Measurements from ENCODE around the gene POLR3E. TPM values are rescaled to one million over a fixed set of nuclear protein-coding genes. Genes with fewer than 3 reads are reported as not detected.

POLR3E gene
- total RNA-seq, 4 donors from 2014 or later = 23.2 to 107 (median 46.0) TPM

DNA sequence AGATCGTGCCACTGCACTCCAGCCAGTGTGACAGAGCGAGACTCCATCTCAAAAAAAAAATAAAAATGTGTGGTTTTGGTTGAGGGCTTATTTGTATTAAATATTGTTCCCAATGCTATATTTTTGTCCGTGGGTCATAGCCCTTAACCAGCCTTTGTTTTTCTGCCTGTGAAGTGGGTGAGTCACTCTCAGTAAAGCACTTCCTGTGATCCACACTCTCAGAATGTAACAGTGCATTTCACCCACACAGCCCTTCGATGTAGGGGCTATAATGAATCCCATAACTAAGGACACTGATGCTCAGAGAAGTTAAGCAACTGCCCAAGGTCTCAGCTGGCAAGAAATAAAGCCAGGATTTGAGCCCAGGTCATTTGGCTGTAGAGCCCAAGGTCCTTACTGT lies 34.7 kb upstream of the POLR3E start:
- no peak for TF ChIP-seq POLR2AphosphoS5 (IDR thresholded peaks at IDR 0.05)
- no peak for DNase-seq
- no peak overlapping the region for H3K27ac ChIP-seq
- no peaks in the 10 kb centered on the region for H3K4me1 ChIP-seq
- intact Hi-C loops (cut with DNase I; ENCODE audit: low total_unique reads) (no loop called here), in situ Hi-C loops (cut with MboI; ENCODE audit: low pct_ligation_motif_present in 1 of 4, low pct_unique_long_range_greater_than_20kb in 1 of 4, low sequenced_read_pairs in 3 of 4) (no loop called here)
- no peaks in the 10 kb centered on the region for H3K27me3 ChIP-seq
- WGBS, 2 donors (ENCODE audit: low coverage in 1 of 2) = 48 to 56% methylated on average over 2 to 4 of the region's 4 CpGs
- H3K36me3 ChIP-seq = peaks cover 0 to 62% (median 24%) of the 10 kb centered on the region in 4 donors
- no peak overlapping the region for H3K4me3 ChIP-seq
- H3K9me3 ChIP-seq = no peaks in the 10 kb centered on the region

DNA sequence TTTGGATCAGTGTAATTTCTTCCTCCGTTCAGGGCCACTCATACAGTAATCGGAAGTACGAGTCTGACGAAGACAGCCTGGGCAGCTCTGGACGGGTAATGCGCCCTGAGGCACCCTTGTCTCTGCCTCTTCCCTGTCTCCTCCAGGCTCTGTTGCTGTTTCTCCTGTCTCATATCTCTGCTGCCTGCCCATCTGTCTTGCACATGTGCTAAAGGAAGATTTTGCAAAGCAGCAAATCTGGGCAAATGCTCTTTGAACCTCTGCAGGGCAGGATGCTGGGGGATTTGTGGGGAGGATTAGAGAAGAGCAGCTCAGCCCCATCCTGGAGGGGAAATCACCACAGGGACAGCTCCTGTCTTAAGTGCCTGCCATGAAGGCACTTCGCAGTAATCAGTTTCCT lies 32.4 kb upstream of the POLR3E start:
- H3K4me3 ChIP-seq = no peak overlapping the region
- intact Hi-C loops (cut with DNase I; ENCODE audit: low total_unique reads) = no loop called here
- no peaks in the 10 kb centered on the region for H3K9me3 ChIP-seq
- no peaks in the 10 kb centered on the region for H3K27me3 ChIP-seq
- no peaks in the 10 kb centered on the region for H3K4me1 ChIP-seq
- 83 to 93% methylated on average over 3 to 7 of the region's 7 CpGs for WGBS, 2 donors (ENCODE audit: low coverage in 1 of 2)
- no peak overlapping the region for H3K27ac ChIP-seq
- DNase-seq = no peak
- H3K36me3 ChIP-seq = peaks cover 0 to 62% (median 19%) of the 10 kb centered on the region in 4 donors
- TF ChIP-seq, protein P1, sequence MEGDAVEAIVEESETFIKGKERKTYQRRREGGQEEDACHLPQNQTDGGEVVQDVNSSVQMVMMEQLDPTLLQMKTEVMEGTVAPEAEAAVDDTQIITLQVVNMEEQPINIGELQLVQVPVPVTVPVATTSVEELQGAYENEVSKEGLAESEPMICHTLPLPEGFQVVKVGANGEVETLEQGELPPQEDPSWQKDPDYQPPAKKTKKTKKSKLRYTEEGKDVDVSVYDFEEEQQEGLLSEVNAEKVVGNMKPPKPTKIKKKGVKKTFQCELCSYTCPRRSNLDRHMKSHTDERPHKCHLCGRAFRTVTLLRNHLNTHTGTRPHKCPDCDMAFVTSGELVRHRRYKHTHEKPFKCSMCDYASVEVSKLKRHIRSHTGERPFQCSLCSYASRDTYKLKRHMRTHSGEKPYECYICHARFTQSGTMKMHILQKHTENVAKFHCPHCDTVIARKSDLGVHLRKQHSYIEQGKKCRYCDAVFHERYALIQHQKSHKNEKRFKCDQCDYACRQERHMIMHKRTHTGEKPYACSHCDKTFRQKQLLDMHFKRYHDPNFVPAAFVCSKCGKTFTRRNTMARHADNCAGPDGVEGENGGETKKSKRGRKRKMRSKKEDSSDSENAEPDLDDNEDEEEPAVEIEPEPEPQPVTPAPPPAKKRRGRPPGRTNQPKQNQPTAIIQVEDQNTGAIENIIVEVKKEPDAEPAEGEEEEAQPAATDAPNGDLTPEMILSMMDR (IDR thresholded peaks at IDR 0.05) = no peak
- TF ChIP-seq POLR2AphosphoS5 (IDR thresholded peaks at IDR 0.05) (no peak), POLR2A (IDR thresholded peaks at IDR 0.05) (no peak), EP300 (IDR thresholded peaks at IDR 0.05; ENCODE audit: low read depth) (no peak)
- in situ Hi-C loops (cut with MboI; ENCODE audit: low pct_ligation_motif_present in 1 of 4, low pct_unique_long_range_greater_than_20kb in 1 of 4, low sequenced_read_pairs in 3 of 4) = no loop called here

DNA sequence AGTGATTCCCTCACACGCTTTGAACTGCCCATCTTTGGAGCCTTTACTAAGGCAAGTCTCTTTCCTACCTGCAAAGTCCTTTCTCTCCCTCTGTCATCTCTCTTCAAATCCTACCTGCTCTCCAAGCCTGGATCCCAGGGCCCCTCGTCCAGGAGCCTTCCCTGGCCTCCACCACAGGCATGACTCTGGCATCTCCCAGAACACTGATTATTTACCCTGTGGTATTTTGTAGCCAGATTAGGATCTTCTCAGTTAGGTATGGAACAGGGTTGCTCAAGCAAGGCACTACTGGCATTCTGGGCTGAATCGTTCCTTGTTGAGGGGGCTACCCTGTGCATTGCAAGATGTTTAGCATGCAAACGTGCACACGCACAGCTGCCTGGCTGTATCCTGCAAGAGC lies 31.9 kb upstream of the POLR3E start:
- in situ Hi-C loops (cut with MboI; ENCODE audit: low pct_ligation_motif_present in 1 of 4, low pct_unique_long_range_greater_than_20kb in 1 of 4, low sequenced_read_pairs in 3 of 4) = no loop called here
- WGBS, 2 donors (ENCODE audit: low coverage in 1 of 2) = 85 to 87% methylated on average over 5 of the region's 5 CpGs
- peaks cover 0 to 63% (median 18%) of the 10 kb centered on the region in 4 donors for H3K36me3 ChIP-seq

DNA sequence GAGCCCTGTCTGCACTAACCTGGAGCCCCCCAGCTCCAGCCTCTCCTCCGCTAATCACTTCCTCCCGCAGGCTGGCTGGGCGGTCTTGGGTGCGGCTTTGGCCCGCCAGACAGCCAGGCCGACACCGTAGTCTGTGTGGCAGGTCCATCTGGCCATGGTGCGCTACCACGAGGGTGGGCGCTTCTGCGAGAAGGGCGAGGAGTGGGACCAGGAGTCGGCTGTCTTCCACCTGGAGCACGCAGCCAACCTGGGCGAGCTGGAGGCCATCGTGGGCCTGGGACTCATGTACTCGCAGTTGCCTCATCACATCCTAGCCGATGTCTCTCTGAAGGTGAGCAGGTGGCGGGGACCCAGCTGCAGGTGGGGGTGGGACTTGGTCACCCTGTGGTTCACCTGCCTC lies 30.7 kb upstream of the POLR3E start:
- H3K27me3 ChIP-seq = no peaks in the 10 kb centered on the region
- peaks cover 0 to 64% (median 15%) of the 10 kb centered on the region in 4 donors for H3K36me3 ChIP-seq
- TF ChIP-seq, protein P1 (IDR thresholded peaks at IDR 0.05) = no peak
- no peak for TF ChIP-seq EP300 (IDR thresholded peaks at IDR 0.05; ENCODE audit: low read depth)
- no peak for TF ChIP-seq POLR2AphosphoS5 (IDR thresholded peaks at IDR 0.05)
- intact Hi-C loops (cut with DNase I; ENCODE audit: low total_unique reads) (no loop called here), in situ Hi-C loops (cut with MboI; ENCODE audit: low pct_ligation_motif_present in 1 of 4, low pct_unique_long_range_greater_than_20kb in 1 of 4, low sequenced_read_pairs in 3 of 4) (no loop called here)
- H3K27ac ChIP-seq = no peak overlapping the region
- H3K4me3 ChIP-seq = no peak overlapping the region
- H3K4me1 ChIP-seq = no peaks in the 10 kb centered on the region
- no peaks in the 10 kb centered on the region for H3K9me3 ChIP-seq
- WGBS, 2 donors (ENCODE audit: low coverage in 1 of 2) = 99% methylated on average over 16 of the region's 19 CpGs; no CpG with 5 or more reads in 1 of the 2 donors
- no peak for DNase-seq

More for the DNA sequence above, 31.9 kb upstream of the POLR3E start:
- H3K4me3 ChIP-seq = no peak overlapping the region
- no peaks in the 10 kb centered on the region for H3K9me3 ChIP-seq
- DNase-seq = no peak
- no peak overlapping the region for H3K27ac ChIP-seq
- no peaks in the 10 kb centered on the region for H3K27me3 ChIP-seq
- no peaks in the 10 kb centered on the region for H3K4me1 ChIP-seq
- TF ChIP-seq, protein P1 (IDR thresholded peaks at IDR 0.05) = no peak
- TF ChIP-seq EP300 (IDR thresholded peaks at IDR 0.05; ENCODE audit: low read depth) = no peak
- TF ChIP-seq POLR2AphosphoS5 (IDR thresholded peaks at IDR 0.05) = no peak
- no peak for TF ChIP-seq POLR2A (IDR thresholded peaks at IDR 0.05)
- intact Hi-C loops (cut with DNase I; ENCODE audit: low total_unique reads) = no loop called here

DNA sequence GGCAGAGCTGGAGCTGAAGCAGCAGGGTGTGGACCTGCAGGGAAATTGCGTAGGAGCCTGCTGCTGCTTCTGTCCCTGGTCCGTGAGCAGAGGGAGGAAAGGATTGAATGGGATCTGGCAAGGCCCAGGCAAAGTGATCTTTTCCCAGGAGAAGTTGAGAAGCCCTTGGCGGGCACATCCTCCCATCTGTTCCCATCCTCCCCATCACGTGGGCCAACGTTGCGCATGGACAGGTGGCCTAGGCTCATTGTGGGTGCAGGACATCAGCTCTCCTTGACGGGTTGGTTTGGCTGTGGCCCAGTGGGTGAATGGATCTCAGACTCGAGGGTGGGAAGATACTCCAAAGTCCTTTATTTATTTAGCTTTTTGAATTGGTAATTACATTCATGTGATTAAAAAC lies 29.4 kb upstream of the POLR3E start:
- DNase-seq = no peak
- 89% methylated on average over 8 of the region's 8 CpGs; no CpG with 5 or more reads in 1 of the 2 donors for WGBS, 2 donors (ENCODE audit: low coverage in 1 of 2)
- H3K4me1 ChIP-seq = no peaks in the 10 kb centered on the region
- H3K27ac ChIP-seq = no peak overlapping the region
- in situ Hi-C loops (cut with MboI; ENCODE audit: low pct_ligation_motif_present in 1 of 4, low pct_unique_long_range_greater_than_20kb in 1 of 4, low sequenced_read_pairs in 3 of 4) = no loop called here
- H3K27me3 ChIP-seq = no peaks in the 10 kb centered on the region
- peaks cover 0 to 58% (median 18%) of the 10 kb centered on the region in 4 donors for H3K36me3 ChIP-seq
- no peak for TF ChIP-seq POLR2AphosphoS5 (IDR thresholded peaks at IDR 0.05)
- TF ChIP-seq POLR2A (IDR thresholded peaks at IDR 0.05) = no peak
- TF ChIP-seq, protein P1 (IDR thresholded peaks at IDR 0.05) = no peak
- no peak for TF ChIP-seq EP300 (IDR thresholded peaks at IDR 0.05; ENCODE audit: low read depth)
- no peaks in the 10 kb centered on the region for H3K9me3 ChIP-seq
- no peak overlapping the region for H3K4me3 ChIP-seq
- intact Hi-C loops (cut with DNase I; ENCODE audit: low total_unique reads) = no loop called here

All from transverse colon (tissue), 4 donors.